H1 (cell line): ENCODE measurements around the gene GRM7. TPM values are rescaled to one million over a fixed set of nuclear protein-coding genes. Genes with fewer than 3 reads are reported as not detected.

Experiments
- CTCF ChIA-PET: fragments of 300-600 bp; sonication (Branson Sonifier 250); formaldehyde crosslinking; loops from one replicate; lab custom pipeline; 2021; ENCODE audit not compliant: partially characterized antibody; lab: Charles Lee
- POLR2A ChIA-PET: fragments of 300-600 bp; sonication (Branson Sonifier 250); formaldehyde crosslinking; loops from one replicate; lab custom pipeline; 2021; ENCODE audit warnings: inconsistent platforms; ENCODE audit not compliant: partially characterized antibody; lab: Charles Lee
- DNase-seq, 2 experiments: peaks; one replicate each; pipeline versions ENCODE4 v3.0.0 to v3.0.0-alpha.2; 2010 to 2022; ENCODE audit warnings: low spot score in 2 of 2, low read depth in 1 of 2, mixed read lengths in 1 of 2
- FAIRE-seq: peaks from 2 replicates; lab custom pipeline; 2011; peaks lifted over from hg19 to GRCh38; lab: Jason Lieb, UNC
- H2AFZ ChIP-seq: 2 replicates; pipeline ENCODE4 v1.8.1; 2012; ENCODE audit warnings: low read length, inconsistent platforms
- H2AK5ac ChIP-seq: 2 replicates; pipeline ENCODE4 v1.6.1; 2013; ENCODE audit warnings: low read depth, low read length
- H2BK120ac ChIP-seq: replicated peaks from 2 replicates; pipeline ENCODE3; 2013; ENCODE audit warnings: low read depth, low read length, inconsistent platforms
- H2BK12ac ChIP-seq: 2 replicates; pipeline ENCODE4 v1.6.1; 2013; ENCODE audit warnings: low read depth, low read length
- H2BK15ac ChIP-seq: 2 replicates; pipeline ENCODE4 v1.6.1; 2013; ENCODE audit warnings: low read length
- H2BK20ac ChIP-seq: 2 replicates; pipeline ENCODE4 v1.6.1; 2013; ENCODE audit warnings: low read length
- H2BK5ac ChIP-seq: 2 replicates; pipeline ENCODE4 v1.6.1; 2013; ENCODE audit warnings: low read depth, low read length
- H3K14ac ChIP-seq: 2 replicates; pipeline ENCODE4 v1.6.1; 2013; ENCODE audit warnings: inconsistent platforms; ENCODE audit not compliant: insufficient read length
- H3K18ac ChIP-seq: 2 replicates; pipeline ENCODE4 v1.6.1; 2013; ENCODE audit warnings: low read length; ENCODE audit errors: extremely low read depth
- H3K23ac ChIP-seq: 2 replicates; pipeline ENCODE4 v1.6.1; 2013; ENCODE audit warnings: inconsistent platforms; ENCODE audit not compliant: insufficient read length
- H3K23me2 ChIP-seq: 2 replicates; pipeline ENCODE4 v1.6.1; 2013; ENCODE audit warnings: low read depth, low read length
- H3K27ac ChIP-seq: 2 replicates; pipeline ENCODE4 v1.6.1; 2011; ENCODE audit warnings: low read depth, low read length, inconsistent platforms
- H3K27me3 ChIP-seq, 4 experiments: replicated peaks in 1 of 4; 1 replicate in 1 of 4; 2 replicates in 3 of 4; pipeline versions ENCODE4 v1.6.1 to v1.8.1; 2011 to 2013; ENCODE audit warnings: low read length in 3 of 4, mild to moderate bottlenecking in 3 of 4, inconsistent platforms in 2 of 4, mixed read lengths in 2 of 4, moderate library complexity in 1 of 4; ENCODE audit not compliant: control insufficient read depth in 3 of 4, insufficient read depth in 3 of 4; ENCODE audit errors: extremely low read depth in 1 of 4
- H3K36me3 ChIP-seq, 4 experiments: 2 replicates each; pipeline versions ENCODE4 v1.6.1 to v1.8.1; 2011 to 2013; ENCODE audit warnings: mild to moderate bottlenecking in 4 of 4, low read length in 3 of 4, moderate library complexity in 2 of 4, control low read depth in 1 of 4, inconsistent platforms in 1 of 4; ENCODE audit not compliant: insufficient read depth in 4 of 4, control insufficient read depth in 2 of 4
- H3K4ac ChIP-seq: replicated peaks from 2 replicates; pipeline ENCODE3; 2013; ENCODE audit warnings: low read length, low read depth, mixed read lengths, inconsistent platforms; ENCODE audit not compliant: insufficient read length
- H3K4me1 ChIP-seq, 4 experiments: replicated peaks in 1 of 4; 1 replicate in 1 of 4; 2 replicates in 3 of 4; pipeline versions ENCODE4 v1.6.1 to v1.8.1; 2011 to 2013; ENCODE audit warnings: low read length in 3 of 4, inconsistent platforms in 2 of 4, mixed read lengths in 1 of 4; ENCODE audit not compliant: insufficient read depth in 4 of 4, control insufficient read depth in 3 of 4
- H3K4me2 ChIP-seq, 2 experiments: 2 replicates each; pipeline versions ENCODE4 v1.6.1 to v1.8.1; 2011 to 2013; ENCODE audit warnings: low read depth in 2 of 2, low read length in 2 of 2, control low read depth in 1 of 2, inconsistent platforms in 1 of 2, mild to moderate bottlenecking in 1 of 2; ENCODE audit not compliant: insufficient read depth in 1 of 2
- H3K4me3 ChIP-seq, 4 experiments: fragments of 200-600, 300-600 bp in 1 of 4; sonication (generic), shearing (Covaris generic), sonication (Bioruptor Twin) in 1 of 4; 2 replicates each; pipeline versions ENCODE4 v1.5.1 to v1.8.1; 2011 to 2016; ENCODE audit warnings: low read length in 4 of 4, low read depth in 3 of 4, control low read depth in 2 of 4, inconsistent platforms in 2 of 4, mild to moderate bottlenecking in 2 of 4, mixed read lengths in 1 of 4, moderate library complexity in 1 of 4; ENCODE audit not compliant: insufficient read depth in 2 of 4; ENCODE audit errors: extremely low read depth in 1 of 4
- H3K56ac ChIP-seq: replicated peaks from 2 replicates; pipeline ENCODE3; 2013; ENCODE audit warnings: low read depth, mild to moderate bottlenecking, mixed read lengths, low read length, inconsistent platforms; ENCODE audit not compliant: insufficient read length
- H3K79me1 ChIP-seq: 2 replicates; pipeline ENCODE4 v1.6.1; 2013; ENCODE audit warnings: low read depth, low read length, control low read depth
- H3K79me2 ChIP-seq, 2 experiments: 2 replicates each; pipeline versions ENCODE4 v1.6.1 to v1.8.1; 2012 to 2013; ENCODE audit warnings: low read length in 2 of 2, mild to moderate bottlenecking in 2 of 2, inconsistent platforms in 1 of 2; ENCODE audit not compliant: insufficient read depth in 2 of 2, control insufficient read depth in 1 of 2
- H3K9ac ChIP-seq, 4 experiments: replicated peaks in 1 of 4; 1 replicate in 1 of 4; 2 replicates in 3 of 4; pipeline versions ENCODE4 v1.6.1 to v1.8.1; 2011 to 2013; ENCODE audit warnings: low read depth in 3 of 4, low read length in 3 of 4, control low read depth in 2 of 4, mild to moderate bottlenecking in 2 of 4, moderate library complexity in 2 of 4, inconsistent platforms in 1 of 4; ENCODE audit errors: extremely low read depth in 1 of 4
- H3K9me3 ChIP-seq, 2 experiments: 2 replicates each; pipeline versions ENCODE4 v1.6.1 to v1.8.1; 2012 to 2013; ENCODE audit warnings: mild to moderate bottlenecking in 2 of 2, moderate library complexity in 2 of 2, control low read depth in 1 of 2, inconsistent platforms in 1 of 2, low read depth in 1 of 2, low read length in 1 of 2, mixed read lengths in 1 of 2; ENCODE audit not compliant: insufficient read depth in 2 of 2
- H4K20me1 ChIP-seq, 2 experiments: replicated peaks in 1 of 2; 2 replicates each; pipeline versions ENCODE3 to v1.8.1; 2011 to 2013; ENCODE audit warnings: inconsistent platforms in 2 of 2, low read length in 2 of 2, mild to moderate bottlenecking in 1 of 2; ENCODE audit not compliant: insufficient read depth in 2 of 2, control insufficient read depth in 1 of 2
- H4K5ac ChIP-seq: 2 replicates; pipeline ENCODE4 v1.6.1; 2013; ENCODE audit warnings: low read length, low read depth, mixed read lengths, inconsistent platforms; ENCODE audit not compliant: insufficient read length
- H4K8ac ChIP-seq: 2 replicates; pipeline ENCODE4 v1.8.0; 2013; ENCODE audit warnings: mild to moderate bottlenecking, moderate library complexity, low read length, inconsistent platforms; ENCODE audit not compliant: insufficient read depth; ENCODE audit errors: extremely low read depth
- H4K91ac ChIP-seq: replicated peaks from 2 replicates; pipeline ENCODE3; 2013; ENCODE audit warnings: low read length, mixed read lengths, inconsistent platforms; ENCODE audit not compliant: insufficient read length
- CBX5 ChIP-seq: fragments of 300-800, 300-1000 bp; sonication (generic); IDR thresholded peaks from 2 replicates; pipeline ENCODE4 v1.7.1; 2016; ENCODE audit warnings: antibody characterized with exemption, low read length, low read depth
- EGR1 ChIP-seq: IDR thresholded peaks from 2 replicates; pipeline ENCODE4 v1.6.1; 2011; ENCODE audit warnings: low read depth, low read length, borderline replicate concordance
- FOSL1 ChIP-seq: IDR thresholded peaks from 2 replicates; pipeline ENCODE4 v1.6.1; 2011; ENCODE audit warnings: mild to moderate bottlenecking, low read depth, low read length, moderate library complexity; ENCODE audit not compliant: insufficient read depth
- JUND ChIP-seq: IDR thresholded peaks from 2 replicates; pipeline ENCODE4 v1.6.1; 2011; ENCODE audit warnings: mild to moderate bottlenecking, improper control_type of control experiment, low read length
- KDM5A ChIP-seq: fragments of 200-600 bp; IDR thresholded peaks from 2 replicates; pipeline ENCODE4 v1.7.1; 2012; ENCODE audit warnings: mild to moderate bottlenecking, low read length, inconsistent platforms, mixed read lengths
- MAFK ChIP-seq: IDR thresholded peaks from 2 replicates; pipeline ENCODE4 v1.6.1; 2012; ENCODE audit warnings: low read depth, mild to moderate bottlenecking, improper control_type of control experiment, low read length
- NANOG ChIP-seq: IDR thresholded peaks from 2 replicates; pipeline ENCODE4 v1.6.1; 2011; ENCODE audit warnings: low read length, low read depth, mild to moderate bottlenecking, inconsistent platforms; ENCODE audit not compliant: insufficient read depth, poor library complexity, severe bottlenecking
- POLR2A ChIP-seq, 2 experiments: IDR thresholded peaks; 1 replicate in 1 of 2; 2 replicates in 1 of 2; pipeline ENCODE4 v1.6.1; 2011; ENCODE audit warnings: low read depth in 2 of 2, low read length in 2 of 2, mild to moderate bottlenecking in 2 of 2; ENCODE audit errors: control extremely low read depth in 1 of 2
- POLR2AphosphoS5 ChIP-seq: IDR thresholded peaks from 2 replicates; pipeline ENCODE4 v1.6.1; 2011; ENCODE audit warnings: low read depth, low read length
- RNF2 ChIP-seq: fragments of 200-900, 300-1000 bp; sonication (generic); IDR thresholded peaks from 2 replicates; pipeline ENCODE4 v1.7.1; 2016; ENCODE audit warnings: borderline replicate concordance, low read depth, mild to moderate bottlenecking, antibody characterized with exemption, low read length; ENCODE audit not compliant: poor library complexity, severe bottlenecking; ENCODE audit errors: missing control alignments
- RXRA ChIP-seq: IDR thresholded peaks from 2 replicates; pipeline ENCODE4 v1.6.1; 2011; ENCODE audit warnings: low read depth, mild to moderate bottlenecking, low read length, moderate library complexity; ENCODE audit not compliant: insufficient read depth
- SIN3A ChIP-seq, 2 experiments: IDR thresholded peaks in 1 of 2; conservative IDR thresholded peaks in 1 of 2; 2 replicates each; pipeline ENCODE4 v1.6.1; 2011 to 2012; ENCODE audit warnings: low read length in 2 of 2, improper control_type of control experiment in 1 of 2, low read depth in 1 of 2, mild to moderate bottlenecking in 1 of 2
- SP1 ChIP-seq: IDR thresholded peaks from 2 replicates; pipeline ENCODE4 v1.6.1; 2011; ENCODE audit warnings: low read depth, low read length
- TBP ChIP-seq: IDR thresholded peaks from 2 replicates; pipeline ENCODE4 v1.6.1; 2011; ENCODE audit warnings: low read depth, low read length, improper control_type of control experiment
- WGBS, 2 experiments: shearing (Covaris generic) in 1 of 2; methylation state at CpG; one replicate each; pipeline versions ENCODE4 v1.1.6 to v1.1.7; 2013 to 2015; ENCODE audit warnings: low lambda C conversion rate in 2 of 2, mixed read lengths in 2 of 2, inconsistent platforms in 1 of 2, low coverage in 1 of 2, missing lambda C conversion rate in 1 of 2; ENCODE audit not compliant: insufficient replicate concordance in 2 of 2, insufficient coverage in 1 of 2, insufficient read length in 1 of 2; ENCODE audit errors: extremely low coverage in 1 of 2, missing lambda C conversion rate in 1 of 2; 5-methylcytosine and 5-hydroxymethylcytosine counted together
- polyA plus RNA-seq, 7 experiments: library from polyadenylated mRNA; depleted of rRNA in 3 of 7; stranded (reverse) in 5 of 7; unstranded in 2 of 7; fragments of >200 nt in 5 of 7; fragments of 200-250 nt in 2 of 7; gene quantifications; 1 replicate in 5 of 7; 2 replicates in 1 of 7; 4 replicates in 1 of 7; pipeline versions ENCODE4 v1.2.1 to v1.2.3, GENCODE V29; 2011 to 2013; ENCODE audit warnings: missing spikeins in 2 of 7, mixed read lengths in 2 of 7
- total RNA-seq: library from RNA; stranded (reverse); fragmentation: NEBNext Ultra II Directional; extraction: Animal tissue kit (Norgen Biotek cat#: 25700); gene quantifications from 2 replicates; pipeline ENCODE4 v1.2.1, GENCODE V29; 2021

The GRM7 gene
- total and polyA plus RNA-seq, 2 of the 8 experiments (the other 6 are each of a cell fraction or from before 2014, with no cell fraction given) = 0.17 to 0.24 TPM

GRCh38 chr3:7766530-7766929, 905.6 kb downstream of the GRM7 start:
- Histone ChIP-seq H2AK5ac (no peak overlapping the region), H2BK12ac (no peak overlapping the region), H3K79me2 (no peaks in the 10 kb centered on the region), H3K79me1 (no peaks in the 10 kb centered on the region), H3K23ac (no peak overlapping the region), H4K91ac (no peak overlapping the region), H3K4me3 (no peak overlapping the region), H3K18ac (no peak overlapping the region), H4K20me1 (no peaks in the 10 kb centered on the region), H3K9me3 (no peaks in the 10 kb centered on the region; a peak in 1 of 4 replicates), H2BK20ac (no peak overlapping the region), H3K9ac (no peak overlapping the region), H3K14ac (no peak overlapping the region), H3K56ac (no peak overlapping the region), H3K23me2 (no peaks in the 10 kb centered on the region), H3K4ac (no peak overlapping the region), H3K27ac (no peak overlapping the region), H3K36me3 (no peaks in the 10 kb centered on the region), H2BK120ac (no peak overlapping the region), H2BK15ac (no peak overlapping the region), H4K8ac (no peak overlapping the region), H3K4me2 (no peak overlapping the region), H2BK5ac (no peak overlapping the region), H2AFZ (no peak overlapping the region), H4K5ac (no peak overlapping the region), H3K4me1 (no peaks in the 10 kb centered on the region), H3K27me3 (no peaks in the 10 kb centered on the region)
- FAIRE-seq (no peak), DNase-seq (no peak)
- ChIA-PET POLR2A (no interaction called here), CTCF (no interaction called here)
- WGBS, 2 experiments = 89% methylated on average over 4 of the region's 4 CpGs; no CpG with 5 or more reads in 1 of the 2 experiments
- TF ChIP-seq EGR1 (no peak), MAFK (no peak), JUND (no peak), FOSL1 (no peak), TBP (no peak), CBX5 (no peak), SP1 (no peak), RXRA (no peak), POLR2A (IDR thresholded peaks at IDR 0.05; ENCODE audit: control extremely low read depth in 1 of 2, low read depth in 2 of 2, low read length in 2 of 2) (no peak), POLR2AphosphoS5 (no peak), NANOG (no peak), KDM5A (no peak), SIN3A (conservative IDR thresholded peaks at IDR 0.05 in 1 of 2, IDR thresholded peaks at IDR 0.05 in 1 of 2; ENCODE audit: low read depth in 1 of 2, low read length in 2 of 2) (no peak), RNF2 (no peak)
